Stimulated activated memory B cell treated with anti-CD40 and anti-IgM and Interleukin-4, amounts not matched to agents 10 μg/mL and 1 μg/mL and 100 μg/mL, for 72 hours (primary cell): ENCODE results near the gene CST6.

Source experiments
- ATAC-seq: fragments of 150-1000 bp; cut with Tn5 transposase; 2 replicates; pipeline ENCODE4 v1.10.0; 2021
- H3K27ac Mint-ChIP-seq: one replicate; pipeline ENCODE4 v1.8.0; 2022; ENCODE audit warnings: mild to moderate bottlenecking, mixed read lengths
- H3K27me3 Mint-ChIP-seq: one replicate; pipeline ENCODE4 v1.8.0; 2022; ENCODE audit warnings: mixed read lengths
- H3K36me3 Mint-ChIP-seq: one replicate; pipeline ENCODE4 v1.8.0; 2022; ENCODE audit warnings: mixed read lengths
- H3K4me1 Mint-ChIP-seq: one replicate; pipeline ENCODE4 v1.8.0; 2022; ENCODE audit warnings: mixed read lengths
- H3K4me3 Mint-ChIP-seq: one replicate; pipeline ENCODE4 v1.8.0; 2022; ENCODE audit warnings: mild to moderate bottlenecking, moderate library complexity, mixed read lengths
- H3K9me3 Mint-ChIP-seq: one replicate; pipeline ENCODE4 v1.8.0; 2022; ENCODE audit warnings: mixed read lengths

Gene CST6, protein sequence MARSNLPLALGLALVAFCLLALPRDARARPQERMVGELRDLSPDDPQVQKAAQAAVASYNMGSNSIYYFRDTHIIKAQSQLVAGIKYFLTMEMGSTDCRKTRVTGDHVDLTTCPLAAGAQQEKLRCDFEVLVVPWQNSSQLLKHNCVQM

DNA sequence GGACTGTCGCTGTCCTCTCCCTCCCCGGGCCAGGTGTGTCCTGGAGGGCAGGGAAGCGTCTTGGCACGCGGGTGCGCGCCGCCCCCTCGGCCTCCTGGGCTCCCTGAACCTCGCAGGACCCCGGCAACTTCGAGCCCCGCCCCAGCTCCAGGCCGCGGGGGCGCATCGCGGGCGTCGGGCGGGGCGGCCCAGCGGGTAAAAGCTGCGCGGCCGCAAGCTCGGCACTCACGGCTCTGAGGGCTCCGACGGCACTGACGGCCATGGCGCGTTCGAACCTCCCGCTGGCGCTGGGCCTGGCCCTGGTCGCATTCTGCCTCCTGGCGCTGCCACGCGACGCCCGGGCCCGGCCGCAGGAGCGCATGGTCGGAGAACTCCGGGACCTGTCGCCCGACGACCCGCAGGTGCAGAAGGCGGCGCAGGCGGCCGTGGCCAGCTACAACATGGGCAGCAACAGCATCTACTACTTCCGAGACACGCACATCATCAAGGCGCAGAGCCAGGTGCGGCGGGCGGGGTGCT lies at the start of gene CST6:
Gene CST6 (plus strand): TSS at position 224 of the 519 bp plus-strand sequence. CDS start 37 bp downstream, at position 261.
- Mint-ChIP-seq H3K27ac (no peak within 1 kb of the TSS), H3K4me1 (no peaks in the 10 kb centered on the region), H3K9me3 (no peaks in the 10 kb centered on the region), H3K27me3 (no peaks in the 10 kb centered on the region), H3K36me3 (no peaks in the 10 kb centered on the region), H3K4me3 (no peak within 1 kb of the TSS)
- no peak for ATAC-seq

DNA sequence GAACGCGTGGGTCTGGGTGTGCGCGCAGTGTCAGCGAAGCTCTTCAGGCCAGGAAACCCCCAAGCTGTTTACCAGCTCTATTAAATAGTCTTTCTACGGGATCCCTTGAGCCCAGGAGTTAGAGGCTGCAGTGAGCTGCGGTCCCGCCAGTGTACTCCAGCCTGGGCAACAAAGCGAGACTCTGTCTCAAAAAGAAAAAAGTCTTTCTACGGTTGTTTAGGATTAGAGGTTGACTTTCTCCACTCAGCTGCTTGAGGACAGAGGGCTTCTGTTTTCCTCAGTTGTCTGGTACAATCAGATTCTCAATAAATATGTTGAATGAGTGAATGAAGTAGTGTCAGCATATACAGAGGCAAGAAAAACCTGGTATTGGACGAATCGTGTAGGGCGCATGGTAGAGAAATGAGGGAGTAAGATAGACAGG lies 49.7 kb upstream of the CST6 start:
- ATAC-seq: no peak
- H3K27me3 Mint-ChIP-seq: no peaks in the 10 kb centered on the region
- peaks cover 42% of the 10 kb centered on the region for H3K4me1 Mint-ChIP-seq
- peaks cover 46% of the 10 kb centered on the region for H3K36me3 Mint-ChIP-seq
- no peaks in the 10 kb centered on the region for H3K9me3 Mint-ChIP-seq
- H3K27ac Mint-ChIP-seq: peak overlapping the region; percentile 95
- H3K4me3 Mint-ChIP-seq: peak overlapping the region; percentile 93

DNA sequence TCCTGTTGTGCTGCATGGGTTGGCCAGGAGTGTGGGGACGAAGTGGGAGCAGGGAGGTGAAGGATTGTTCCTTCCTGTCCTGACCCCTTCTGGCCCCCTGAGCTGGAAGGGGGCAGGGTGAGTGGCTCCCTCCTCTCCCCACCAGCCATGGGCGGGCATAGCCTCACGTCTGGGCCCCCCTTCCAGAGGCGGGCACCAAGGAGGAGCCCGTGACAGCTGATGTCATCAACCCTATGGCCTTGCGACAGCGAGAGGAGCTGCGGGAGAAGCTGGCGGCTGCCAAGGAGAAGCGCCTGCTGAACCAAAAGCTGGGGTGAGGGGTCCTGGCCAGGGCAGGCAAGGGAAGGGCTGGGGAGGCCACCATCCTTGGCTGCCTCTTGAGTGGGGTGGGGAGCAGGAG lies 46.9 kb upstream of the CST6 start:
- Mint-ChIP-seq H3K27me3 (no peaks in the 10 kb centered on the region), H3K4me3 (no peak overlapping the region), H3K4me1 (peaks cover 40% of the 10 kb centered on the region), H3K9me3 (no peaks in the 10 kb centered on the region), H3K27ac (no peak overlapping the region), H3K36me3 (peaks cover 63% of the 10 kb centered on the region)
- ATAC-seq: no peak

DNA sequence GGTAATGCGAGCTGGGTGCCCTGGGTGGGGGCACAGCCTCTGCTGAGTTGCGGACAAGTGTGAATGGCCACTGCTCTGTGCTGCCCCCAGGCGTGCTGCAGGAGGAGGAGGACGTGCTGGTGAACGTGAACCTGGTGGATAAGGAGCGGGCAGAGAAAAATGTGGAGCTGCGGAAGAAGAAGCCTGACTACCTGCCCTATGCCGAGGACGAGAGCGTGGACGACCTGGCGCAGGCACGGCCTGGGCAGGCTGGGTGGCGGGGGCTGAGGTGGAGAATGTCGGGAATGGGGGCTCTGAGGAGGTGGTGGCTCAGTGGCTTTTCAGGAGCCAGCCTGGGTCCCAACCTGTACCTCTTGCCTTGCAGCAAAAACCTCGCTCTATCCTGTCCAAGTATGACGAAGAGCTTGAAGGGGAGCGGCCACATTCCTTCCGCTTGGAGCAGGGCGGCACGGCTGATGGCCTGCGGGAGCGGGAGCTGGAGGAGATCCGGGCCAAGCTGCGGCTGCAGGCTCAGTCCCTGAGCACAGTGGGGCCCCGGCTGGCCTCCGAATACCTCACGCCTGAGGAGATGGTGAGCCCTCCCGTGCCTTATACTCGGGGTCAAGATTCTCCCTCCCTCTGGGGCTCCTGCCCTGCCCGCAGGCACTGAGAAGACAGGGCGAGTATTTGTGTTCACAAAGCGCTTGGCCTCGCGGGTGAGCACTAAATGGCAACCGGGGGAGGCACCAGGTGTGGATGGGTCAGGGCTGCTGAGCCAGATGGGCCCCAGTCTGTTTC lies 45.6 kb upstream of the CST6 start:
- peaks cover 71% of the 10 kb centered on the region for H3K36me3 Mint-ChIP-seq
- H3K27me3 Mint-ChIP-seq: no peaks in the 10 kb centered on the region
- H3K27ac Mint-ChIP-seq: no peak overlapping the region
- H3K4me3 Mint-ChIP-seq: no peak overlapping the region
- peaks cover 44% of the 10 kb centered on the region for H3K4me1 Mint-ChIP-seq
- H3K9me3 Mint-ChIP-seq: no peaks in the 10 kb centered on the region
- no peak for ATAC-seq

DNA sequence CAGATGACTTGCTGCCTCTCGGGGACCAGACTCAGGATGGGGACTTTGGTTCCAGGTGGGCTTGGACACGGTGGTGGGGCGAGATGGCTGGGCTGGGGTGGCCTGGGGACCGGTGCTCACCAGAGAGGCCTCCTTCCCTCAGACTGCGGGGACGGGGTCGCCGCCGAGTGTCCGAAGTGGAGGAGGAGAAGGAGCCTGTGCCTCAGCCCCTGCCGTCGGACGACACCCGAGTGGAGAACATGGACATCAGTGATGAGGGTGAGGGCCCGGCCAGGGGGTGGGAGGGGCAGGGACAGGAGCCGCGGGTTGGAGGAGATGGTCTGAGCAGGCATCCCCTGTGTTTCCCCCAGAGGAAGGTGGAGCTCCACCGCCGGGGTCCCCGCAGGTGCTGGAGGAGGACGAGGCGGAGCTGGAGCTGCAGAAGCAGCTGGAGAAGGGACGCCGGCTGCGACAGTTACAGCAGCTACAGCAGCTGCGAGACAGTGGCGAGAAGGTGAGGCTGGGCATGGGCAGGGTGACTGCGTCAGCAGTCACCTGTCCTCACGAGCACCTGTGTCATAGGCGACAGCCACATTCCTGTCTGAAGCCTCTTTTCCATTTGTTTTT lies 44.4 kb upstream of the CST6 start:
- Mint-ChIP-seq H3K4me1 (peaks cover 36% of the 10 kb centered on the region), H3K9me3 (no peaks in the 10 kb centered on the region), H3K4me3 (no peak overlapping the region), H3K36me3 (peaks cover 81% of the 10 kb centered on the region), H3K27me3 (no peaks in the 10 kb centered on the region), H3K27ac (no peak overlapping the region)
- ATAC-seq: no peak

DNA sequence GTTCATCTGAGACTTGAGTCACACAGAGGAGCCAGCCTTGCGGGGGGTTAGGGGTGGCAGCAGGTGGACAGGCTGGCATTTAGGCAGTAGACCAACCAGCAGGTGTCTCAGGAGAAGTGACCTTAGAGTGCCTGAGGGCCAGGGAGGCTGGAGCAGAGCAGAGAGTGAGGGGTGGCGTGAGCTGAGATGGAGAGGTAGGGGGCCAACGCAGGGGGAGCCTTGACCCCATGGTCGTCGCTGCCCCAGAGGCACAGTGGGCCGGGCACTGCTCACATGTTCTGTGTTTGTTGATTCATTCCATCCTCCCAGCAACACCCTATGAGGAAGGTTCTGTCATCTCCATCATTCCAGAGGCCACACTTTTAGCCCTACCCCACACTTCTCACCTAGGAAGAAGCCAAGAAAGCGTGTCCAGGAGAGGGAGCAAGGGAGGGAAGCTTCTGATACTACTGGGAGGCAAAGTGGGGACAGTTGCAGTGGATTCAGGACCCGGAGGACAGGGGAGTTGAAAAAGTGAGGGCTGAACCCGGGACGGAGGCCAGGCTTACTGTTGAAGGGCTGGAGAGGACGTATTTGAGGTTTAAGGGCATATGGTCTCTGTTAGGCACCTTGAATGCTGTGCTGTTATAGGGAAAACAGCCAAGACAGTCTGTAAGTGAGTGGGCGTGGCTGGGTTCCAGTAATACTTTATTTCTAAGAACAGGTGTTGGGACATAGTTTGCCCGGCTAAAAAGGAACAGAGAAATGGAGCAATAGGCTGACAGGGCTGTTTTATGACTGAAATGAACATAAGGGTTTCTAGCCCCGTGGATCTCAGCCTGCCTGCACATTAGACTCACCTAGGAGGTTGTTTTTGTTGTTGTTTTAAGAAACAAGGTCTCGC lies 43.0 kb upstream of the CST6 start:
- no peak overlapping the region for H3K4me3 Mint-ChIP-seq
- H3K27me3 Mint-ChIP-seq: no peaks in the 10 kb centered on the region
- peak overlapping the region; percentile 14 for H3K27ac Mint-ChIP-seq
- no peak for ATAC-seq
- H3K36me3 Mint-ChIP-seq: peaks cover 81% of the 10 kb centered on the region
- H3K4me1 Mint-ChIP-seq: peaks cover 22% of the 10 kb centered on the region
- no peaks in the 10 kb centered on the region for H3K9me3 Mint-ChIP-seq

DNA sequence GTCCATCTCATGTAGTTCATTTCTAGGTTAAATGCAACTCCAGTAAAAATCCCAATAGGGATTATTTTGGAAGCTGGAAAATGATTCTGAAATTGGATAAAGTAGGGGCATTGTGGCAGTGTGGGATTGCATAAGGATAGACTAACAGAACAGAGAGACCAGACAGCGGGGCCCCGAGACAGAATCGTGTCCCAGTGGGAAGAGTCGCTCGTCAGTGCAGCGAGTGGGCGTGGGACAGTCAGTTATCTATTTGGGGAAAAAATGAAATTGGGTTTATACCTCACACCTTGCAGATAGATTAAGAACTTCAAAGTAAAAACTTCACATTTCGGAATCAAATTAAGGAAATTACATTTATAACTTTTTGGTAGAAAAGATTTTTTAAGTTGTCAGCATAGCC lies 39.7 kb upstream of the CST6 start:
- H3K27ac Mint-ChIP-seq: no peak overlapping the region
- ATAC-seq: no peak
- no peaks in the 10 kb centered on the region for H3K9me3 Mint-ChIP-seq
- H3K27me3 Mint-ChIP-seq: no peaks in the 10 kb centered on the region
- H3K4me3 Mint-ChIP-seq: no peak overlapping the region
- peaks cover 70% of the 10 kb centered on the region for H3K36me3 Mint-ChIP-seq
- H3K4me1 Mint-ChIP-seq: peaks cover 14% of the 10 kb centered on the region

DNA sequence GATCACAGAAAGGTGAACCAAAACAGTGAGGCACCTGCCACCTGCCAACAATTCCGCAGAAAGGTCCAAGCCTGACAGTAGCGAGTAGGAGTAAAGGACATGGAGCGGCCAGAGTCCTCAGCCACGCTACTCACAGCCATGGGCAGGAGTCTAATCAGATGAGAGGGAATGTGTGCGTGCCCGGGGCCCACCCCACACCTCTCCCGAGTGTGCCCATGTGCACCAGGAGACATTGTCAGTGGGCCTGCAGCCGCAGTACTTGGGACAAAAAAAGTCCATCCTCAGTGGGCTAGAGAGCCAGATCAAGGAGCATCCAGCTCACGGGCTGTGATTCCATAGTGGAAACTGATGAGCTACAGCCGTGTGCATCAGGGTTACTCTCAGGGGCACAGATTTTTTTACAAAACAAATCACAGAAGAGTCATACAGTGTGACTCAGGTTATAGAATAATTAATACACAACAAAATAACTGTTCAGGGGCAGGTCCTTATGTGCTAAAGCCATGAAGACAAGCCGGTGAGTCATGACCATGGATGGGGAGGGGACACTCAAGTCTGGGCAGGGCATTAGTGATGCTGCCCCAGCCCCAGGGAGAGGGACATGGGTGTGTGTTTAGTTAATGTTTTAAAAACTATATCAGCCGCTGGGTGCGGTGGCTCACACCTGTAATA lies 38.2 kb upstream of the CST6 start:
- Mint-ChIP-seq H3K36me3 (peaks cover 77% of the 10 kb centered on the region), H3K9me3 (no peaks in the 10 kb centered on the region), H3K27me3 (no peaks in the 10 kb centered on the region), H3K4me1 (peaks cover 13% of the 10 kb centered on the region), H3K27ac (no peak overlapping the region), H3K4me3 (no peak overlapping the region)
- ATAC-seq: no peak

DNA sequence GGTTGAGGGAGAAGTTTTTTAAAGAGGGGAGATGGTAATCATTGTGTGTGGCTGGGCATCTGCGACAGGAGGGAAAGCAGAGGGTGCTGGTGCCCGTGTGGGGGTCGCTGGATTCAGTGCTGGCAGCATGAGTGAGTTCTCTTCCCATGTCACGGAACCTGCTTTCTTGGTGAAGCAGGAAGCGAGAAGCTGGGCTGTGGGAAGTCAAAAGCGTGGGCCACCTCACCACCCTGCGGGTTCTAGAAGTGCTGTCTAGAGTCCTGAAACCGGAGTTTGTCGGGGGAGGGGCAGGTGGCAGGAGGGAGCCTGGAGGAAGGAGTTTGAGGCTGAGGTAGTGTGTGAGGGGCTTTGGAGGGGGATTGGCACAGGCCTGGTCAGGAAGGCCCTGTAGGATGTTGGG lies 36.0 kb upstream of the CST6 start:
- H3K27ac Mint-ChIP-seq: peak overlapping the region; percentile 11
- H3K27me3 Mint-ChIP-seq: no peaks in the 10 kb centered on the region
- H3K4me3 Mint-ChIP-seq: no peak overlapping the region

DNA sequence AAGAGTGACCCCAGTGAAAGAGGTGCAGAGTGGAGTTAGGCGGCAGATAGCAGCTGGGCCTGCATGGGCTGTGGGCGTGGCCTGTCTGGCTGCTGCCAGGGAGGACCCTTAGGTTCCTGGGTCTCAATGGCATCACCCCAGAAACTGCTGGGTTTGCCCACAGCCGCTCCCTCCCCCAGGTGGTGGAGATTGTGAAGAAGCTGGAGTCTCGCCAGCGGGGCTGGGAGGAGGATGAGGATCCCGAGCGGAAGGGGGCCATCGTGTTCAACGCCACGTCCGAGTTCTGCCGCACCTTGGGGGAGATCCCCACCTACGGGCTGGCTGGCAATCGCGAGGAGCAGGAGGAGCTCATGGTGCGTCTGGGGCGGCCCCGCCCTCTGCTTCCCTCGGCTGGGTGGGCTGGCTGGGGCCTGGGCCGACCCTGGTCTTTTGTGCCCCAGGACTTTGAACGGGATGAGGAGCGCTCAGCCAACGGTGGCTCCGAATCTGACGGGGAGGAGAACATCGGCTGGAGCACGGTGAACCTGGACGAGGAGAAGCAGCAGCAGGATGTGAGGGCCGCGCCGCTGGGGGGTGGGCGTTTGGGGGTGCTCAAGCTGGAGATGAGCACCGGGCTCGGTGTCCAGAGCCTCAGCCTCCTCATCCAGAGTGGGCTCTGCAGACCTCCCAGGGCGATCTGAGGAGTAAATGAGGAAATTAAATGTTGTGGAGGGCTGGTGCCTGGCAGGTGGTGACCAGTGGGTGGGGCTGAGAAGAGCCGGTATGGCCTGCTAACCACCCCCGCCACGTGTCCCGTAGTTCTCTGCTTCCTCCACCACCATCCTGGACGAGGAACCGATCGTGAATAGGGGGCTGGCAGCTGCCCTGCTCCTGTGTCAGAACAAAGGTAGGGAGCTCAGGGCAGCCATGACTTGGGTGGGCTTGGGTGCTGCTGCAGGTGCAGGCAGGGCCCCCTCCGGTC lies 35.3 kb upstream of the CST6 start:
- no peak overlapping the region for H3K4me3 Mint-ChIP-seq
- no peak overlapping the region for H3K27ac Mint-ChIP-seq
- no peak for ATAC-seq

More for the DNA sequence above, 36.0 kb upstream of the CST6 start:
- Mint-ChIP-seq H3K4me1 (no peaks in the 10 kb centered on the region), H3K36me3 (peaks cover 70% of the 10 kb centered on the region), H3K9me3 (no peaks in the 10 kb centered on the region)
- ATAC-seq: no peak

DNA sequence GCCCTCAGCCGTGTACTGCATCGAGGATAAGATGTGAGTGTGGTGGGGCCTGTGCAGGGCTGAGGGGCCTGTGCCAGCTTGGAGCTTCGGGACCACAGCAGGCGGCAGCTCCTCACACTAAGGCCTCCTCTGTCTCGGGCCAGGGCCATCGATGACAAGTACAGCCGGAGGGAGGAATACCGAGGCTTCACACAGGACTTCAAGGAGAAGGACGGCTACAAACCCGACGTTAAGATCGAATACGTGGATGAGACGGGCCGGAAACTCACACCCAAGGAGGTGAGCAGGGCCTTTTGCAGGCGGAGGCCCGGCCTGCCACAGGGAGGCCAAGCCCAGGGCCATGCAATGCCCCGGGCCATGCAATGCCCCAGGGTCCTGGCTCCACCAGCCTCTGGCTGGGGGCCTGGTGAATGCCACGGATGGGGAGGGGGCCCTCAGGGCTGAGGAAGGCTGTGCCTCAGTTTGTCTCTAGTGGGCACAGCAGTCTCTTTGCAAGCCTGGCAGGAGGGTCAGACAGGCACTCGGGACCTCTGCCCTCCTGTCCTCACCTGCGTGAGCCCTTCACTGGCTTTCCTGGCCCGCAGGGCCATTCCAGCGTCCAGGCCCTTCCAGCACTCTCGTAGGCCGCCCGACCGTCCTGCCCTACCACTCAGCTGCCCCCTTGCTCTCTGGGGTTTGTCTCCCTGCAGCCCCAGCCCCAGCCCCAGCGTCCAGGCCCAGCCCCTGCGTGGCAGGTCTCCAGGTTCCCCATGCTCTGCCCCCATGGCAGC lies 34.0 kb upstream of the CST6 start:
- H3K4me3 Mint-ChIP-seq: no peak overlapping the region
- no peaks in the 10 kb centered on the region for H3K9me3 Mint-ChIP-seq
- no peaks in the 10 kb centered on the region for H3K4me1 Mint-ChIP-seq
- no peak overlapping the region for H3K27ac Mint-ChIP-seq
- H3K27me3 Mint-ChIP-seq: no peaks in the 10 kb centered on the region
- ATAC-seq: no peak
- peaks cover 55% of the 10 kb centered on the region for H3K36me3 Mint-ChIP-seq

More for the DNA sequence above, 35.3 kb upstream of the CST6 start:
- Mint-ChIP-seq H3K27me3 (no peaks in the 10 kb centered on the region), H3K9me3 (no peaks in the 10 kb centered on the region), H3K36me3 (peaks cover 68% of the 10 kb centered on the region), H3K4me1 (no peaks in the 10 kb centered on the region)

DNA sequence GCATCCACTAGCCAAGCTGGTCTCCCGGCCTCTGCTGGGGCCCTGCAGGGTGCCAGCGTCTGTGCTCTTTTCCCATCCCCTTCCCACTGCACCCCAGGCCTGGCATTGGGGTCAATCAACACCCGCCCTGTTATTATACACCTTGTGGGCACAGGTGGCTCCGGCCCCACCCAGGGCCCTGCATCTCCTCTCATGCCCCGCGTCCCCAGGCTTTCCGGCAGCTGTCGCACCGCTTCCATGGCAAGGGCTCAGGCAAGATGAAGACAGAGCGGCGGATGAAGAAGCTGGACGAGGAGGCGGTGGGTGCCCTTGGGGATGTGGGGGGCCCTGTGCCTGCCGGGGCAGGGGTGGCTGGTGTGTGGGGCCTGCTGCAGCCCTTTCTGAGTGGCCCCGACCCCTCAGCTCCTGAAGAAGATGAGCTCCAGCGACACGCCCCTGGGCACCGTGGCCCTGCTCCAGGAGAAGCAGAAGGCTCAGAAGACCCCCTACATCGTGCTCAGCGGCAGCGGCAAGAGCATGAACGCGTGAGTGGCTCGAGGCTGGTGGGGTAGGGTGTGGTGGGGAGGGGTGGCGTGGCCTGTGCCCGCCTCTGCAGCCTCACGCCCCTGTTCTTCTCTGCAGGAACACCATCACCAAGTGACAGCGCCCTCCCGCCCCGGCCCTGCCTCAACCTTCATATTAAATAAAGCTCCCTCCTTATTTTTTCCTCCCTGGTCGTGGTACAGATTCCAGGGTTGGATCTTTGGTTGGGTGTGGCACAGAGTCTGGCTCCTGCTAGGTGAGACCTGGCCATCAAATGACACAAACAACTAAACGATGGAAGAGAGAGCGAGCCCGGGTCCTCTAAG lies 33.2 kb upstream of the CST6 start:
- Mint-ChIP-seq H3K4me1 (no peaks in the 10 kb centered on the region), H3K9me3 (no peaks in the 10 kb centered on the region), H3K36me3 (peaks cover 47% of the 10 kb centered on the region), H3K4me3 (no peak overlapping the region), H3K27ac (no peak overlapping the region), H3K27me3 (no peaks in the 10 kb centered on the region)
- ATAC-seq: no peak
